GM12878 (cell line): ENCODE data around the gene AKAP9. TPM values are rescaled to one million over a fixed set of nuclear protein-coding genes. Genes with fewer than 3 reads are reported as not detected.
A peak's percentile ranks its signal among the peaks of the same experiment; 100 is the strongest.

Experiments
- ATAC-seq: fragments of 200-7000 bp; cut with Tn5 transposase; 3 replicates; pipeline ENCODE4 v1.9.1; 2020; ENCODE audit warnings: mild to moderate bottlenecking, moderate library complexity
- BruUV-seq: library from RNA; stranded (reverse); fragments of 400-500 nt; replicated peaks from 2 replicates; lab custom pipeline; 2021; lab: Mats Ljungman, UMichigan
- CTCF ChIA-PET: fragments of 300-600 bp; sonication (Branson Sonifier 250); formaldehyde crosslinking; extraction: SDS; loops from one replicate; lab custom pipeline; 2021; ENCODE audit warnings: inconsistent platforms; lab: Yijun Ruan, JAX
- POLR2A ChIA-PET: fragments of 350-600 bp; formaldehyde crosslinking; extraction: SDS; loops from one replicate; lab custom pipeline; 2021; ENCODE audit warnings: inconsistent platforms; lab: Charles Lee
- RAD21 ChIA-PET: fragments of 300-600 bp; sonication (Branson Sonifier 250); formaldehyde crosslinking; loops from one replicate; lab custom pipeline; 2023; ENCODE audit warnings: antibody characterized with exemption; ENCODE audit not compliant: unreplicated experiment; lab: Charles Lee
- SMC1A ChIA-PET: fragments of 300-600 bp; sonication (Branson Sonifier 250); formaldehyde crosslinking; loops from one replicate; lab custom pipeline; 2023; ENCODE audit not compliant: unreplicated experiment, uncharacterized antibody; lab: Charles Lee
- DNase-seq: peaks from one replicate; pipeline ENCODE4 v3.0.0-alpha.2; 2011; ENCODE audit warnings: low read depth, low spot score
- FAIRE-seq: peaks from 3 replicates; lab custom pipeline; 2011; peaks lifted over from hg19 to GRCh38; lab: Jason Lieb, UNC
- H2AFZ ChIP-seq: 2 replicates; pipeline ENCODE4 v1.6.0; 2011; ENCODE audit warnings: low read depth, low read length, control low read depth; ENCODE audit not compliant: control insufficient read depth
- H3K27ac ChIP-seq: 2 replicates; pipeline ENCODE4 v1.5.1; 2011; ENCODE audit warnings: control low read depth; ENCODE audit not compliant: control insufficient read depth, insufficient read depth
- H3K27me3 ChIP-seq, 2 experiments: replicated peaks in 1 of 2; 2 replicates each; pipeline versions ENCODE4 v1.6.0 to v1.6.1; 2011; ENCODE audit warnings: low read length in 1 of 2; ENCODE audit not compliant: control insufficient read depth in 2 of 2, insufficient read depth in 2 of 2
- H3K36me3 ChIP-seq, 2 experiments: 2 replicates each; pipeline ENCODE4 v1.5.1; 2011; ENCODE audit warnings: low read length in 1 of 2; ENCODE audit not compliant: control insufficient read depth in 2 of 2, insufficient read depth in 2 of 2
- H3K4me1 ChIP-seq: 2 replicates; pipeline ENCODE4 v1.6.1; 2011; ENCODE audit warnings: mild to moderate bottlenecking, low read length, moderate library complexity, mixed read lengths; ENCODE audit not compliant: control insufficient read depth, insufficient read depth
- H3K4me2 ChIP-seq: 2 replicates; pipeline ENCODE4 v1.6.0; 2011; ENCODE audit warnings: control low read depth; ENCODE audit not compliant: control insufficient read depth, insufficient read depth
- H3K4me3 ChIP-seq: fragments of 200-600 bp; sonication (generic); 2 replicates; pipeline ENCODE4 v1.5.1; 2016
- H3K79me2 ChIP-seq: 2 replicates; pipeline ENCODE4 v1.6.0; 2011; ENCODE audit warnings: low read length; ENCODE audit not compliant: control insufficient read depth, insufficient read depth
- H3K9ac ChIP-seq: 2 replicates; pipeline ENCODE4 v1.8.0; 2011; ENCODE audit warnings: low read length, control low read depth, mixed read lengths; ENCODE audit not compliant: control insufficient read depth, insufficient read depth
- H3K9me3 ChIP-seq: replicated peaks from 3 replicates; pipeline ENCODE4 v1.5.1; 2011; ENCODE audit warnings: mild to moderate bottlenecking, low read length; ENCODE audit not compliant: control insufficient read depth, insufficient read depth
- H4K20me1 ChIP-seq: 2 replicates; pipeline ENCODE4 v1.6.0; 2011; ENCODE audit not compliant: control insufficient read depth, insufficient read depth
- CREB1 ChIP-seq: IDR thresholded peaks from 2 replicates; pipeline ENCODE4 v1.6.1; 2012; ENCODE audit warnings: low read depth, mild to moderate bottlenecking, inconsistent platforms
- EED ChIP-seq: sonication (generic); IDR thresholded peaks from 2 replicates; pipeline ENCODE4 v1.6.1; 2016; ENCODE audit warnings: antibody characterized with exemption, low read depth
- FOS ChIP-seq: IDR thresholded peaks from 3 replicates; pipeline ENCODE4 v1.6.1; 2011; ENCODE audit warnings: borderline replicate concordance; ENCODE audit not compliant: insufficient read length; ENCODE audit errors: extremely low read depth
- HDGF ChIP-seq: fragments of 450-650 bp; IDR thresholded peaks from 2 replicates; pipeline ENCODE4 v1.6.1; 2016; ENCODE audit warnings: antibody characterized with exemption
- LARP7 ChIP-seq: fragments of 450-650 bp; IDR thresholded peaks from 2 replicates; pipeline ENCODE4 v1.6.1; 2017; ENCODE audit warnings: mild to moderate bottlenecking
- MEF2B ChIP-seq: fragments of 450-650 bp; IDR thresholded peaks from 2 replicates; pipeline ENCODE4 v1.6.1; 2018; ENCODE audit warnings: mild to moderate bottlenecking, moderate library complexity; ENCODE audit not compliant: partially characterized antibody, poor library complexity, severe bottlenecking
- MYB ChIP-seq: fragments of 150-350 bp; IDR thresholded peaks from 2 replicates; pipeline ENCODE4 v1.6.1; 2014; ENCODE audit warnings: mild to moderate bottlenecking, low read depth, low read length, borderline replicate concordance
- NFYA ChIP-seq: IDR thresholded peaks from 2 replicates; pipeline ENCODE4 v1.6.1; 2011; ENCODE audit warnings: low read depth, mild to moderate bottlenecking, low read length, improper control_type of control experiment, borderline replicate concordance
- POLR2AphosphoS5 ChIP-seq: IDR thresholded peaks from 2 replicates; pipeline ENCODE4 v1.6.1; 2011; ENCODE audit warnings: mild to moderate bottlenecking, low read length, inconsistent platforms
- SPI1 ChIP-seq: IDR thresholded peaks from 2 replicates; pipeline ENCODE4 v1.6.1; 2011; ENCODE audit warnings: low read depth, mild to moderate bottlenecking, low read length, moderate library complexity, borderline replicate concordance; ENCODE audit not compliant: insufficient read depth
- YBX1 ChIP-seq: fragments of 450-650 bp; IDR thresholded peaks from 2 replicates; pipeline ENCODE4 v1.6.1; 2016; ENCODE audit warnings: antibody characterized with exemption
- ZSCAN29 ChIP-seq: fragments of 450-650 bp; IDR thresholded peaks from 2 replicates; pipeline ENCODE4 v1.6.1; 2017; ENCODE audit warnings: mild to moderate bottlenecking, moderate library complexity
- ZZZ3 ChIP-seq: IDR thresholded peaks from 2 replicates; pipeline ENCODE4 v1.6.1; 2011; ENCODE audit warnings: low read depth; ENCODE audit not compliant: control insufficient read depth, insufficient read length
- WGBS: methylation state at CpG from one replicate; pipeline ENCODE4 v1.1.6; 2016; ENCODE audit warnings: low lambda C conversion rate; ENCODE audit not compliant: insufficient replicate concordance, insufficient coverage; ENCODE audit errors: missing lambda C conversion rate; 5-methylcytosine and 5-hydroxymethylcytosine counted together
- in situ Hi-C: fragments of 300-500 bp; cut with MboI; formaldehyde crosslinking; loops from 9 replicates; pipeline ENCODE4 v1.14.3; 2018; ENCODE audit warnings: mixed read lengths
- intact Hi-C: fragments of 100-400 bp; cut with micrococcal nuclease; formaldehyde crosslinking; loops from one replicate; pipeline ENCODE4 v1.14.2; 2022; ENCODE audit not compliant: unreplicated experiment
- polyA plus RNA-seq, 11 experiments: library from polyadenylated mRNA; depleted of rRNA in 4 of 11; unstranded in 6 of 11; stranded (reverse) in 5 of 11; fragments of >200 nt; fragmentation: Nextera tagmentation in 4 of 11; fragmentation: Illumina TruSeq in 1 of 11; extraction: Ambion mirVana in 4 of 11; extraction: Trizol in 1 of 11; gene quantifications; 1 replicate in 1 of 11; 2 replicates in 10 of 11; pipeline versions ENCODE4 v1.2.1 to v1.2.3, GENCODE V29; 2011 to 2016; ENCODE audit warnings: inconsistent platforms in 2 of 11, missing spikeins in 2 of 11, low read depth in 1 of 11
- total RNA-seq, 4 experiments: library from RNA; depleted of rRNA in 3 of 4; stranded (reverse); fragments of >200 nt in 3 of 4; fragmentation: Illumina TruSeq in 1 of 4; extraction: Trizol in 1 of 4; gene quantifications; 2 replicates each; pipeline versions ENCODE4 v1.2.1 to v1.2.3, GENCODE V29; 2013 to 2021
- TF ChIP-seq, protein P1 (sequence below): fragments of 450-650 bp; IDR thresholded peaks from 2 replicates; pipeline ENCODE4 v1.6.1; 2017; ENCODE audit warnings: mild to moderate bottlenecking, moderate library complexity

AKAP9 gene
- total and polyA plus RNA-seq, 10 of the 15 experiments (the other 5 are each of a cell fraction or from before 2014, with no cell fraction given) = 21.1 to 62.8 (median 31.6) TPM

DNA sequence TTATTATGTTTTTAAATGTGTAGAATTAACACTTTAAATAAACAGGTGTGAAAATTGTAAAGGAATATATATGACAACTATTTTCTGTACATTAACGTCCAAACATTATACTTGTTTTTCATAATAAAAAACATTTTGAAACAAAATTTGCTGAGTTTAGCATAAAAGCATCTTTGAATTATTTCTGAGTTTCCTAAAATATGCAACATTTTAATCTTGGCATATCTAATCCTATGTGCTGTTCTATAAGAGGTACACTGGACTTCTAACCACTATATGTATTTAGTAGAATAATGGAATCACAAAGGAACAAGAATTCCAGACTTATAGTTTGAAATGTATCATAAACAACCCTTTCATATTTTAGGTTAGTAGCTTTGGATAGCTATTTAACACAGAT, 16.6 kb downstream of the AKAP9 start:
- BruUV-seq = no TSS peak
- in situ Hi-C loops = no loop called here
- TF ChIP-seq ZZZ3 (no peak), POLR2AphosphoS5 (no peak), MYB (no peak), NFYA (no peak), SPI1 (no peak), MEF2B (no peak), LARP7 (no peak), CREB1 (no peak), YBX1 (no peak), HDGF (no peak), ZSCAN29 (no peak), FOS (no peak), EED (no peak)
- TF ChIP-seq, protein P1, sequence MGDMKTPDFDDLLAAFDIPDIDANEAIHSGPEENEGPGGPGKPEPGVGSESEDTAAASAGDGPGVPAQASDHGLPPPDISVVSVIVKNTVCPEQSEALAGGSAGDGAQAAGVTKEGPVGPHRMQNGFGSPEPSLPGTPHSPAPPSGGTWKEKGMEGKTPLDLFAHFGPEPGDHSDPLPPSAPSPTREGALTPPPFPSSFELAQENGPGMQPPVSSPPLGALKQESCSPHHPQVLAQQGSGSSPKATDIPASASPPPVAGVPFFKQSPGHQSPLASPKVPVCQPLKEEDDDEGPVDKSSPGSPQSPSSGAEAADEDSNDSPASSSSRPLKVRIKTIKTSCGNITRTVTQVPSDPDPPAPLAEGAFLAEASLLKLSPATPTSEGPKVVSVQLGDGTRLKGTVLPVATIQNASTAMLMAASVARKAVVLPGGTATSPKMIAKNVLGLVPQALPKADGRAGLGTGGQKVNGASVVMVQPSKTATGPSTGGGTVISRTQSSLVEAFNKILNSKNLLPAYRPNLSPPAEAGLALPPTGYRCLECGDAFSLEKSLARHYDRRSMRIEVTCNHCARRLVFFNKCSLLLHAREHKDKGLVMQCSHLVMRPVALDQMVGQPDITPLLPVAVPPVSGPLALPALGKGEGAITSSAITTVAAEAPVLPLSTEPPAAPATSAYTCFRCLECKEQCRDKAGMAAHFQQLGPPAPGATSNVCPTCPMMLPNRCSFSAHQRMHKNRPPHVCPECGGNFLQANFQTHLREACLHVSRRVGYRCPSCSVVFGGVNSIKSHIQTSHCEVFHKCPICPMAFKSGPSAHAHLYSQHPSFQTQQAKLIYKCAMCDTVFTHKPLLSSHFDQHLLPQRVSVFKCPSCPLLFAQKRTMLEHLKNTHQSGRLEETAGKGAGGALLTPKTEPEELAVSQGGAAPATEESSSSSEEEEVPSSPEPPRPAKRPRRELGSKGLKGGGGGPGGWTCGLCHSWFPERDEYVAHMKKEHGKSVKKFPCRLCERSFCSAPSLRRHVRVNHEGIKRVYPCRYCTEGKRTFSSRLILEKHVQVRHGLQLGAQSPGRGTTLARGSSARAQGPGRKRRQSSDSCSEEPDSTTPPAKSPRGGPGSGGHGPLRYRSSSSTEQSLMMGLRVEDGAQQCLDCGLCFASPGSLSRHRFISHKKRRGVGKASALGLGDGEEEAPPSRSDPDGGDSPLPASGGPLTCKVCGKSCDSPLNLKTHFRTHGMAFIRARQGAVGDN = no peak
- Histone ChIP-seq H4K20me1 (no peaks in the 10 kb centered on the region), H3K36me3 (no peaks in the 10 kb centered on the region), H3K4me3 (no peak overlapping the region), H3K9me3 (no peaks in the 10 kb centered on the region; the same call in 1 of the 3 replicates), H3K79me2 (peaks cover 13% of the 10 kb centered on the region), H3K9ac (no peak overlapping the region), H3K27me3 (no peaks in the 10 kb centered on the region), H3K4me2 (no peak overlapping the region), H3K4me1 (no peaks in the 10 kb centered on the region), H3K27ac (no peak overlapping the region), H2AFZ (no peak overlapping the region)
- DNase-seq = no peak
- ChIA-PET RAD21 (no interaction called here), POLR2A (no interaction called here), SMC1A (no interaction called here), CTCF (interaction anchor here (1.2 kb wide), 1 partner anchor 15 kb away, joined by 3 read pairs; no protein-coding TSS in a partner anchor)
- ATAC-seq = no peak
- intact Hi-C loops = no loop called here
- WGBS = 100% methylated on average over 1 of the region's 1 CpG
- peak; percentile 18 for FAIRE-seq
